H9 (cell line): ENCODE measurements around the gene ABCG1. TPM values are rescaled to one million over a fixed set of nuclear protein-coding genes. Genes with fewer than 3 reads are reported as not detected.

Experiments
- DNase-seq: peaks from one replicate; pipeline ENCODE4 v3.0.0-alpha.2; 2017
- H2AFZ ChIP-seq: one replicate; pipeline ENCODE4 v1.6.1; 2013; ENCODE audit warnings: mild to moderate bottlenecking, low read length, control low read depth, moderate library complexity
- H2AK5ac ChIP-seq: 2 replicates; pipeline ENCODE4 v1.6.1; 2013; ENCODE audit warnings: low read length, control low read depth, mixed read lengths; ENCODE audit not compliant: insufficient read length
- H2BK120ac ChIP-seq: one replicate; pipeline ENCODE4 v1.6.1; 2013; ENCODE audit warnings: low read depth, mild to moderate bottlenecking, low read length, control low read depth, inconsistent platforms; ENCODE audit not compliant: poor library complexity, severe bottlenecking
- H2BK12ac ChIP-seq: 2 replicates; pipeline ENCODE4 v1.6.1; 2013; ENCODE audit warnings: low read length, control low read depth, mixed read lengths, low read depth; ENCODE audit not compliant: insufficient read length
- H2BK15ac ChIP-seq: 2 replicates; pipeline ENCODE4 v1.6.1; 2013; ENCODE audit warnings: low read depth, low read length, control low read depth
- H2BK20ac ChIP-seq: one replicate; pipeline ENCODE4 v1.6.1; 2013; ENCODE audit warnings: low read depth, mild to moderate bottlenecking, low read length, control low read depth, inconsistent platforms; ENCODE audit not compliant: poor library complexity, severe bottlenecking
- H2BK5ac ChIP-seq: 2 replicates; pipeline ENCODE4 v1.6.1; 2013; ENCODE audit warnings: low read length, control low read depth, mixed read lengths; ENCODE audit not compliant: insufficient read length
- H3K14ac ChIP-seq: 2 replicates; pipeline ENCODE4 v1.6.1; 2013; ENCODE audit warnings: low read length, control low read depth; ENCODE audit not compliant: insufficient read depth
- H3K18ac ChIP-seq: 2 replicates; pipeline ENCODE4 v1.6.1; 2013; ENCODE audit warnings: low read depth, mild to moderate bottlenecking, mixed read lengths, low read length, control low read depth; ENCODE audit not compliant: insufficient read length
- H3K23ac ChIP-seq: 2 replicates; pipeline ENCODE4 v1.6.1; 2013; ENCODE audit warnings: low read length, control low read depth, mixed read lengths, low read depth; ENCODE audit not compliant: insufficient read length
- H3K23me2 ChIP-seq: 2 replicates; pipeline ENCODE4 v1.6.1; 2013; ENCODE audit warnings: low read depth, mild to moderate bottlenecking, mixed read lengths, low read length, control low read depth; ENCODE audit not compliant: insufficient read length, poor library complexity, severe bottlenecking
- H3K27ac ChIP-seq: 2 replicates; pipeline ENCODE4 v1.5.1; 2013; ENCODE audit warnings: low read length, control low read depth, mixed read lengths, low read depth; ENCODE audit not compliant: insufficient read length
- H3K27me3 ChIP-seq: 2 replicates; pipeline ENCODE4 v1.6.1; 2013; ENCODE audit warnings: low read length, control low read depth, inconsistent platforms; ENCODE audit not compliant: insufficient read depth
- H3K4ac ChIP-seq: 2 replicates; pipeline ENCODE4 v1.6.1; 2013; ENCODE audit warnings: low read depth, mild to moderate bottlenecking, control low read depth, inconsistent platforms, low read length, moderate library complexity
- H3K4me1 ChIP-seq: 2 replicates; pipeline ENCODE4 v1.6.1; 2013; ENCODE audit warnings: low read length, control low read depth, inconsistent platforms; ENCODE audit not compliant: insufficient read depth
- H3K4me2 ChIP-seq: 2 replicates; pipeline ENCODE4 v1.6.1; 2013; ENCODE audit warnings: low read length, control low read depth, mixed read lengths; ENCODE audit not compliant: insufficient read length, insufficient read depth
- H3K56ac ChIP-seq: 2 replicates; pipeline ENCODE4 v1.6.1; 2013; ENCODE audit warnings: low read depth, mild to moderate bottlenecking, mixed read lengths, low read length, control low read depth; ENCODE audit not compliant: insufficient read length
- H3K79me1 ChIP-seq: 2 replicates; pipeline ENCODE4 v1.6.1; 2013; ENCODE audit warnings: low read depth, mild to moderate bottlenecking, moderate library complexity, low read length, control low read depth, inconsistent platforms; ENCODE audit not compliant: insufficient read depth, poor library complexity, severe bottlenecking
- H3K79me2 ChIP-seq: 2 replicates; pipeline ENCODE4 v1.6.1; 2013; ENCODE audit warnings: low read length, control low read depth, inconsistent platforms; ENCODE audit not compliant: insufficient read depth
- H3K9ac ChIP-seq: 2 replicates; pipeline ENCODE4 v1.6.1; 2013; ENCODE audit warnings: low read length, control low read depth, mixed read lengths; ENCODE audit not compliant: insufficient read length; ENCODE audit errors: extremely low read depth
- H3K9me3 ChIP-seq: one replicate; pipeline ENCODE4 v1.6.1; 2013; ENCODE audit warnings: low read depth, low read length, inconsistent platforms; ENCODE audit not compliant: control insufficient read depth
- H3T11ph ChIP-seq: one replicate; pipeline ENCODE4 v1.6.1; 2013; ENCODE audit warnings: mild to moderate bottlenecking, low read length, control low read depth, inconsistent platforms
- H4K20me1 ChIP-seq: one replicate; pipeline ENCODE4 v1.6.1; 2013; ENCODE audit not compliant: control insufficient read depth, insufficient read length, insufficient read depth
- H4K5ac ChIP-seq: 2 replicates; pipeline ENCODE4 v1.6.1; 2013; ENCODE audit warnings: low read depth, mild to moderate bottlenecking, mixed read lengths, low read length, control low read depth; ENCODE audit not compliant: insufficient read length
- H4K8ac ChIP-seq: replicated peaks from 2 replicates; pipeline ENCODE4 v1.6.1; 2013; ENCODE audit warnings: low read length, control low read depth, mixed read lengths, low read depth; ENCODE audit not compliant: insufficient read length
- H4K91ac ChIP-seq: 2 replicates; pipeline ENCODE4 v1.6.1; 2013; ENCODE audit warnings: low read depth, mild to moderate bottlenecking, moderate library complexity, mixed read lengths, low read length, control low read depth; ENCODE audit not compliant: insufficient read length
- H3K27ac Mint-ChIP-seq, 3 experiments: 2 replicates in 2 of 3; 3 replicates in 1 of 3; pipeline ENCODE4 v1.8.0; 2020 to 2021; ENCODE audit warnings: mixed read lengths in 3 of 3, mild to moderate bottlenecking in 1 of 3, moderate library complexity in 1 of 3
- H3K27me3 Mint-ChIP-seq: 2 replicates; pipeline ENCODE4 v1.8.0; 2021; ENCODE audit warnings: low read depth, mild to moderate bottlenecking, moderate library complexity, mixed read lengths
- H3K36me3 Mint-ChIP-seq, 3 experiments: 2 replicates in 2 of 3; 3 replicates in 1 of 3; pipeline ENCODE4 v1.8.0; 2020 to 2021; ENCODE audit warnings: low read depth in 3 of 3, mixed read lengths in 3 of 3; ENCODE audit not compliant: insufficient read depth in 1 of 3
- H3K4me1 Mint-ChIP-seq, 2 experiments: 2 replicates each; pipeline ENCODE4 v1.8.0; 2020; ENCODE audit warnings: mixed read lengths in 2 of 2
- H3K4me3 Mint-ChIP-seq, 2 experiments: 2 replicates in 1 of 2; 3 replicates in 1 of 2; pipeline ENCODE4 v1.8.0; 2020 to 2021; ENCODE audit warnings: mild to moderate bottlenecking in 2 of 2, mixed read lengths in 2 of 2, moderate library complexity in 1 of 2
- H3K9me3 Mint-ChIP-seq, 2 experiments: 2 replicates in 1 of 2; 3 replicates in 1 of 2; pipeline ENCODE4 v1.8.0; 2020; ENCODE audit warnings: mild to moderate bottlenecking in 2 of 2, mixed read lengths in 2 of 2, moderate library complexity in 1 of 2
- WGBS: extraction: QIAGEN DNeasy Blood & Tissue Kit; methylation state at CpG from one replicate; pipeline ENCODE4 v1.1.7; 2013; ENCODE audit warnings: missing lambda C conversion rate, low lambda C conversion rate, mixed read lengths; ENCODE audit not compliant: insufficient read length; ENCODE audit errors: extremely low coverage; 5-methylcytosine and 5-hydroxymethylcytosine counted together
- total RNA-seq: library from RNA; stranded (reverse); gene quantifications from 2 replicates; pipeline ENCODE4 v1.2.1, GENCODE V29; 2021
- TF ChIP-seq, protein P1 (sequence below): fragments of 200-600 bp; sonication (generic); conservative IDR thresholded peaks from 3 replicates; pipeline ENCODE4 v1.8.0; 2021; ENCODE audit warnings: antibody characterized with exemption, mild to moderate bottlenecking

The ABCG1 gene
- total RNA-seq, 1 experiment from 2014 or later, result 0.83 TPM

DNA sequence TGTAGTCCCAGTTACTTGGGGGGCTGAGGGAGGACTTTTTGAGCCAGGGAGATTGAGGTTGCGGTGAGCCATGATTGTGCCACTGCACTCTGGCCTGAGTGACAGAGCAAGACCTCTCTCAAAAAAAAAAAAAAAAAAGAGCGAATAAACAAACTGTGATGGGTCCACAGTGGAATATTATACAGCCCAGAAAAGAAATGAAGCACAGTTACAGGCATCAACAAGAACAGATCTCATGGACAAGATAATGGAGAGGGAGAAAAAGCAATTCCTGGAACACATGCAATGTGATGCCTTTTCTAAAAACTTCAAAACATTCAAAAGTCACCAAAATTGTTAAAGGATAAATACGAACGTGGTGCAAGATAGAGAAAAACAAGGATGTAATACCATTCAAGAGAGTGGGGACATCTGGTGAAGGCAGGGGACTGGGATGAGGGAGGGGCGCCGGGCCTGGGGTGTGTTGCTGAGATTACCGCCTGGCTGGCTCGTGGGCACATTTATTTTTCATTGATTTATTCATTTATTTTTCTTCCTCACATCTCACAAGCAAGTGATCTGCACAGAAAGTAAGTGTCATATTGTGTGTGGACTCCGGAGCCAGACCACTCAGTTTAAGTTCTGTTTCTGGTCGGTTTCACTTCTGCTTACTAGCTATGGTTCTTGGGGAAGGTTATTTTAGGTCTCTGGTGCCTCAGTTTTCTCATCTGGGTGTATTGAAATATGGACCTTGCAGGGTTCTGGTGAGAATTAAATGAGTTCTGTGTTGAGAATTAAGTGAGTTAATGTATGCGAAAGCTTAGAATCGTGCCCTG lies 30.1 kb downstream of the ABCG1 start:
- Histone ChIP-seq H3K18ac (no peak overlapping the region), H3K4me2 (no peak overlapping the region), H4K91ac (no peak overlapping the region), H4K20me1 (no peaks in the 10 kb centered on the region), H3K79me1 (no peaks in the 10 kb centered on the region), H2BK5ac (no peak overlapping the region), H2AFZ (no peak overlapping the region), H3K27ac (no peak overlapping the region), H3K23me2 (no peaks in the 10 kb centered on the region), H3K4me1 (no peaks in the 10 kb centered on the region), H4K5ac (no peak overlapping the region), H2AK5ac (no peak overlapping the region), H3K56ac (no peak overlapping the region), H3K9me3 (no peaks in the 10 kb centered on the region), H3K23ac (no peak overlapping the region), H3T11ph (no peak overlapping the region), H3K9ac (no peak overlapping the region), H3K4ac (no peak overlapping the region), H2BK20ac (no peak overlapping the region), H3K14ac (no peak overlapping the region), H3K79me2 (no peaks in the 10 kb centered on the region), H3K27me3 (no peaks in the 10 kb centered on the region), H2BK120ac (no peak overlapping the region), H4K8ac (no peak overlapping the region), H2BK12ac (no peak overlapping the region), H2BK15ac (no peak overlapping the region)
- no CpG with 5 or more reads among the region's 12 CpGs for WGBS
- Mint-ChIP-seq H3K27me3 (peaks cover 36% of the 10 kb centered on the region), H3K4me1 (peaks cover 8 to 9% of the 10 kb centered on the region in 2 experiments), H3K36me3 (no peaks in the 10 kb centered on the region), H3K9me3 (no peaks in the 10 kb centered on the region), H3K4me3 (no peak overlapping the region), H3K27ac (no peak overlapping the region)
- TF ChIP-seq, protein P1, sequence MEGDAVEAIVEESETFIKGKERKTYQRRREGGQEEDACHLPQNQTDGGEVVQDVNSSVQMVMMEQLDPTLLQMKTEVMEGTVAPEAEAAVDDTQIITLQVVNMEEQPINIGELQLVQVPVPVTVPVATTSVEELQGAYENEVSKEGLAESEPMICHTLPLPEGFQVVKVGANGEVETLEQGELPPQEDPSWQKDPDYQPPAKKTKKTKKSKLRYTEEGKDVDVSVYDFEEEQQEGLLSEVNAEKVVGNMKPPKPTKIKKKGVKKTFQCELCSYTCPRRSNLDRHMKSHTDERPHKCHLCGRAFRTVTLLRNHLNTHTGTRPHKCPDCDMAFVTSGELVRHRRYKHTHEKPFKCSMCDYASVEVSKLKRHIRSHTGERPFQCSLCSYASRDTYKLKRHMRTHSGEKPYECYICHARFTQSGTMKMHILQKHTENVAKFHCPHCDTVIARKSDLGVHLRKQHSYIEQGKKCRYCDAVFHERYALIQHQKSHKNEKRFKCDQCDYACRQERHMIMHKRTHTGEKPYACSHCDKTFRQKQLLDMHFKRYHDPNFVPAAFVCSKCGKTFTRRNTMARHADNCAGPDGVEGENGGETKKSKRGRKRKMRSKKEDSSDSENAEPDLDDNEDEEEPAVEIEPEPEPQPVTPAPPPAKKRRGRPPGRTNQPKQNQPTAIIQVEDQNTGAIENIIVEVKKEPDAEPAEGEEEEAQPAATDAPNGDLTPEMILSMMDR, result no peak
- DNase-seq, result no peak
